Measurements from ENCODE around the gene AGPS. TPM values are rescaled to one million over a fixed set of nuclear protein-coding genes. Genes with fewer than 3 reads are reported as not detected.

AGPS gene
- total and polyA plus RNA-seq, 2 donors (not counting 1 experiment from before 2014, with no cell fraction given) = 2.2 to 25.5 TPM

DNA sequence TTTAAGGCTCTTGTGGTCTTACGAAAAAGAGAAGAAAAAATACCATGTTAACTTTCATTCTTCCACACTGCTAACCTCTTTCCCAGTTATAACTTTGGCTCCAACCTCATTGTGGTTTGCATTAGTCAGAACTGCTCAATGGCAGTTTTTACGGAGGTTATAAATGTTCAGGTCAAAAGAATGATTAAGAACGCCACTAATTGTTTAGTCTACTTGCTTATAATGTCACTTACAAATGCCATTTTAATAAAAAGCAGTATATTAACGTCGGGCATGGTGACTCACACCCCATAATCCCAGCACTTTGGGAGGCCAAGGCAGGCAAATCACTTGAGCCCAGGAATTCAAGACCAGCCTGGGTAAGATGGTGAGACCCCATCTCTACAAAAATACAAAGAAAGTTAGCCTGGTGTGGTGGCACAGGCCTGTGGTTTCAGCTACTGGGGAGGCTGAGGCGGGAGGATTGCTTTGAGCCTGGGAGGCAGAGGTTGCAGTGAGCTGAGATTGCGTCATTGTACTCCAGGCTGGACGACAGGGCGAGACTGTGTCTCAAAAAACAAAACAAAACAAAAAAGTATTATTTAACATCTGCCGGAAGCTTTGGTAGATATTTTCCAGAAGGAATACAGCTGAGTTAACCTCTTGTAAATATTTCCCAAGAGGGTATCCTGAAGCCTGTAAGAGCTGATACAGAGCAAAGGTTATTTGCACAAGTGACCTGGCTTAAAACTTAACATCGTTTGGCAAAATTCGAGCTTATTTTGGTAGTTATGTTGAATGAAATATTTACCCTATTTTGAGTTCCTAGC, 5.1 kb downstream of the AGPS start:
- H3K4me1 Mint-ChIP-seq = peaks cover 54% of the 10 kb centered on the region
- Histone ChIP-seq H2AFZ (ENCODE audit: insufficient read depth, low read depth, low read length, poor library complexity, severe bottlenecking) (no peak overlapping the region), H3K36me3 (replicated peaks in 1 of 2; ENCODE audit: control extremely low read depth in 1 of 2, control insufficient read depth in 1 of 2, extremely low read depth in 1 of 2, insufficient read depth in 2 of 2, low read length in 1 of 2) (peaks cover 0 to 2% of the 10 kb centered on the region in 2 experiments), H3K27ac (ENCODE audit: low read length in 2 of 2) (no peak overlapping the region), H3K9ac (ENCODE audit: low read length) (no peak overlapping the region), H3K4me3 (ENCODE audit: control extremely low read depth in 1 of 5, extremely low read depth in 1 of 5, insufficient read depth in 1 of 5, low read depth in 2 of 5, low read length in 4 of 5) (no peak overlapping the region), H3K79me2 (ENCODE audit: control insufficient read depth, insufficient read depth, low read length) (peaks cover 90% of the 10 kb centered on the region), H4K20me1 (ENCODE audit: control insufficient read depth, insufficient read depth, low read length, poor library complexity, severe bottlenecking) (no peaks in the 10 kb centered on the region), H3K4me2 (replicated peaks; ENCODE audit: low read depth, low read length, poor library complexity, severe bottlenecking) (no peak overlapping the region), H3K27me3 (replicated peaks in 1 of 4; ENCODE audit: control extremely low read depth in 1 of 4, control insufficient read depth in 3 of 4, insufficient read depth in 4 of 4, low read length in 3 of 4) (no peaks in the 10 kb centered on the region), H3K4me1 (ENCODE audit: control insufficient read depth in 2 of 2, insufficient read depth in 2 of 2, low read length in 2 of 2) (peaks cover 12 to 22% of the 10 kb centered on the region in 2 donors), H3K9me3 (ENCODE audit: control extremely low read depth in 1 of 3, control insufficient read depth in 2 of 3, insufficient read depth in 1 of 3, low read length in 2 of 3) (no peaks in the 10 kb centered on the region)
- DNase-seq (no peak), ATAC-seq (ENCODE audit: low read depth) (no peak)
- H3K27me3 Mint-ChIP-seq = no peaks in the 10 kb centered on the region
- 100% methylated on average over 1 of the region's 12 CpGs for WGBS (ENCODE audit: insufficient coverage)
- H3K9me3 Mint-ChIP-seq (ENCODE audit: insufficient read depth) = no peaks in the 10 kb centered on the region
- H3K27ac Mint-ChIP-seq = no peak overlapping the region
- ChIA-PET CTCF (interaction anchor here (0.6 to 2.0 kb wide), 3 partner anchors 18 to 253 kb away, joined by 4 to 7 read pairs (median 6); no protein-coding TSS in a partner anchor), POLR2A (no interaction called here)
- intact Hi-C loops (cut with micrococcal nuclease) = no loop called here
- TF ChIP-seq EZH2 (IDR thresholded peaks at IDR 0.05; ENCODE audit: borderline replicate concordance, insufficient read depth, low read depth, low read length, poor library complexity, severe bottlenecking) (no peak), CTCF (IDR thresholded peaks at IDR 0.05) (no peak)
- H3K4me3 Mint-ChIP-seq = no peak overlapping the region

GRCh38 chr2:177398290-177398683, 5.7 kb downstream of the AGPS start:
- POLR2A ChIA-PET = no interaction called here
- no peak overlapping the region for H3K27ac ChIP-seq (ENCODE audit: low read length in 2 of 2)
- no CpG with 5 or more reads among the region's 1 CpG for WGBS (ENCODE audit: insufficient coverage)

More at GRCh38 chr2:177398290-177398683, 5.7 kb downstream of the AGPS start:
- H3K36me3 ChIP-seq (replicated peaks in 1 of 2; ENCODE audit: control extremely low read depth in 1 of 2, control insufficient read depth in 1 of 2, extremely low read depth in 1 of 2, insufficient read depth in 2 of 2, low read length in 1 of 2) = peaks cover 0 to 2% of the 10 kb centered on the region in 2 experiments
- H3K27me3 ChIP-seq (replicated peaks in 1 of 4; ENCODE audit: control extremely low read depth in 1 of 4, control insufficient read depth in 3 of 4, insufficient read depth in 4 of 4, low read length in 3 of 4) = no peaks in the 10 kb centered on the region
- H3K9ac ChIP-seq (ENCODE audit: low read length) = no peak overlapping the region
- DNase-seq = no peak
- no peak for ATAC-seq (ENCODE audit: low read depth)
- H3K4me3 Mint-ChIP-seq = no peak overlapping the region
- no peak for TF ChIP-seq EZH2 (IDR thresholded peaks at IDR 0.05; ENCODE audit: borderline replicate concordance, insufficient read depth, low read depth, low read length, poor library complexity, severe bottlenecking)
- TF ChIP-seq CTCF (IDR thresholded peaks at IDR 0.05) = no peak
- H3K4me1 Mint-ChIP-seq = peaks cover 48% of the 10 kb centered on the region
- H3K27me3 Mint-ChIP-seq = no peaks in the 10 kb centered on the region
- peaks cover 8 to 19% of the 10 kb centered on the region in 2 donors for H3K4me1 ChIP-seq (ENCODE audit: control insufficient read depth in 2 of 2, insufficient read depth in 2 of 2, low read length in 2 of 2)
- H4K20me1 ChIP-seq (ENCODE audit: control insufficient read depth, insufficient read depth, low read length, poor library complexity, severe bottlenecking) = no peaks in the 10 kb centered on the region
- H3K4me3 ChIP-seq (ENCODE audit: control extremely low read depth in 1 of 5, extremely low read depth in 1 of 5, insufficient read depth in 1 of 5, low read depth in 2 of 5, low read length in 4 of 5) = no peak overlapping the region
- no peak overlapping the region for H2AFZ ChIP-seq (ENCODE audit: insufficient read depth, low read depth, low read length, poor library complexity, severe bottlenecking)
- CTCF ChIA-PET = interaction anchor here (0.6 to 2.0 kb wide), 3 partner anchors 17 to 254 kb away, joined by 4 to 7 read pairs (median 6); no protein-coding TSS in a partner anchor
- H3K9me3 ChIP-seq (ENCODE audit: control extremely low read depth in 1 of 3, control insufficient read depth in 2 of 3, insufficient read depth in 1 of 3, low read length in 2 of 3) = no peaks in the 10 kb centered on the region
- peaks cover 90% of the 10 kb centered on the region for H3K79me2 ChIP-seq (ENCODE audit: control insufficient read depth, insufficient read depth, low read length)
- no peak overlapping the region for H3K4me2 ChIP-seq (replicated peaks; ENCODE audit: low read depth, low read length, poor library complexity, severe bottlenecking)
- H3K9me3 Mint-ChIP-seq (ENCODE audit: insufficient read depth) = no peaks in the 10 kb centered on the region
- no peak overlapping the region for H3K27ac Mint-ChIP-seq
- intact Hi-C loops (cut with micrococcal nuclease) = no loop called here

Measured in B cell (primary cell).